Measurements from ENCODE around the gene PCBP1. TPM values are rescaled to one million over a fixed set of nuclear protein-coding genes. Genes with fewer than 3 reads are reported as not detected.
A peak's percentile ranks its signal among the peaks of the same experiment; 100 is the strongest.

PCBP1 gene
- total and polyA plus RNA-seq, 9 of the 15 experiments (the other 6 are each of a cell fraction or from before 2014, with no cell fraction given): 19.2 to 407 (median 78.1) TPM

- TF ChIP-seq KAT7 (CRISPR knock-in tag; IDR thresholded peaks at IDR 0.05; ENCODE audit: borderline replicate concordance) (no peak), MYBL2 (IDR thresholded peaks at IDR 0.05; ENCODE audit: low read depth) (no peak), MYBL2 (CRISPR knock-in tag; IDR thresholded peaks at IDR 0.05; ENCODE audit: borderline replicate concordance) (no peak), STAT5A (IDR thresholded peaks at IDR 0.05; ENCODE audit: borderline replicate concordance, low read length) (peak; percentile 61), PURB (CRISPR knock-in tag; IDR thresholded peaks at IDR 0.05; ENCODE audit: low read depth) (no peak), ZNF184 (CRISPR knock-in tag; IDR thresholded peaks at IDR 0.05) (no peak), ZSCAN32 (CRISPR knock-in tag; IDR thresholded peaks at IDR 0.05) (no peak), ZNF655 (CRISPR knock-in tag; IDR thresholded peaks at IDR 0.05) (no peak), RAD21 (CRISPR knock-in tag; conservative IDR thresholded peaks at IDR 0.05 in 1 of 2, IDR thresholded peaks at IDR 0.05 in 1 of 2) (no peak), EP300 (IDR thresholded peaks at IDR 0.05; ENCODE audit: low read length) (peak; percentile 77), ZNF785 (CRISPR knock-in tag; IDR thresholded peaks at IDR 0.05) (no peak), HSF4 (CRISPR knock-in tag; IDR thresholded peaks at IDR 0.05; ENCODE audit: borderline replicate concordance) (no peak), MAZ (CRISPR knock-in tag; conservative IDR thresholded peaks at IDR 0.05 in 1 of 2, IDR thresholded peaks at IDR 0.05 in 1 of 2) (peak in 1 of 2 experiments; percentile 38; a peak in 2 of 4 replicates), VEZF1 (CRISPR knock-in tag; IDR thresholded peaks at IDR 0.05) (peak; percentile 50), TAF15 (IDR thresholded peaks at IDR 0.05; ENCODE audit: low read depth, low read length) (no peak), MTA3 (IDR thresholded peaks at IDR 0.05; ENCODE audit: borderline replicate concordance) (no peak), RBM15 (IDR thresholded peaks at IDR 0.05; ENCODE audit: insufficient read depth, low read length) (no peak), RBBP5 (IDR thresholded peaks at IDR 0.05; ENCODE audit: borderline replicate concordance, insufficient read depth, low read length, poor library complexity, severe bottlenecking) (no peak), ZNF124 (CRISPR knock-in tag; IDR thresholded peaks at IDR 0.05) (no peak), NCOA1 (IDR thresholded peaks at IDR 0.05; ENCODE audit: low read depth) (peak; percentile 15; the same call in 1 of the 2 replicates), SOX6 (IDR thresholded peaks at IDR 0.05) (peak; percentile 86), NCOA4 (IDR thresholded peaks at IDR 0.05; ENCODE audit: partially characterized antibody) (no peak)
- TF ChIP-seq, protein P1, sequence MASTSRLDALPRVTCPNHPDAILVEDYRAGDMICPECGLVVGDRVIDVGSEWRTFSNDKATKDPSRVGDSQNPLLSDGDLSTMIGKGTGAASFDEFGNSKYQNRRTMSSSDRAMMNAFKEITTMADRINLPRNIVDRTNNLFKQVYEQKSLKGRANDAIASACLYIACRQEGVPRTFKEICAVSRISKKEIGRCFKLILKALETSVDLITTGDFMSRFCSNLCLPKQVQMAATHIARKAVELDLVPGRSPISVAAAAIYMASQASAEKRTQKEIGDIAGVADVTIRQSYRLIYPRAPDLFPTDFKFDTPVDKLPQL (IDR thresholded peaks at IDR 0.05; ENCODE audit: extremely low read depth, insufficient read length): no peak
These were observed 2.1 kb upstream of the PCBP1 start (continued) for GRCh38 chr2:70084973-70085710.

Data from K562 (cell line).